Measurements from ENCODE around the gene CHAT.

DNA sequence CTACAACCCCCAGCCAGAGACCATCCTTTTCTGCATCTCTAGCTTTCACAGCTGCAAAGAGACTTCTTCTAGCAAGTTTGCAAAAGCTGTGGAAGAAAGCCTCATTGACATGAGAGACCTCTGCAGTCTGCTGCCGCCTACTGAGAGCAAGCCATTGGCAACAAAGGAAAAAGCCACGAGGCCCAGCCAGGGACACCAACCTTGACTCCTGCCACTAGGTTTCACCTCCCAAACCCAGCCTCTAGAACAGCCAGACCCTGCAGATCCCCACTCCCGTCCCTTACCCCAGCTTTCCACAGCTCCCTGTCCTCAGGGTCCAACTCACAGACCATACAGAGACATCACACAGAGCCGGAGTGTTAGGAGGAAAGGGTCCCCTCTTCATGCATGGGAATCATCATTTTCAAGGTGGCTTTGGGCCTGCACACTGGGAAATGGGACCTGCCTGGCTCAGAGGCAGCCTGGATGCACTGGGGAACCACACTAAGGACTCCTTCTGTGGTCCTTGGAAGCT lies 51.1 kb downstream of the CHAT start:
- TF ChIP-seq, protein P1, sequence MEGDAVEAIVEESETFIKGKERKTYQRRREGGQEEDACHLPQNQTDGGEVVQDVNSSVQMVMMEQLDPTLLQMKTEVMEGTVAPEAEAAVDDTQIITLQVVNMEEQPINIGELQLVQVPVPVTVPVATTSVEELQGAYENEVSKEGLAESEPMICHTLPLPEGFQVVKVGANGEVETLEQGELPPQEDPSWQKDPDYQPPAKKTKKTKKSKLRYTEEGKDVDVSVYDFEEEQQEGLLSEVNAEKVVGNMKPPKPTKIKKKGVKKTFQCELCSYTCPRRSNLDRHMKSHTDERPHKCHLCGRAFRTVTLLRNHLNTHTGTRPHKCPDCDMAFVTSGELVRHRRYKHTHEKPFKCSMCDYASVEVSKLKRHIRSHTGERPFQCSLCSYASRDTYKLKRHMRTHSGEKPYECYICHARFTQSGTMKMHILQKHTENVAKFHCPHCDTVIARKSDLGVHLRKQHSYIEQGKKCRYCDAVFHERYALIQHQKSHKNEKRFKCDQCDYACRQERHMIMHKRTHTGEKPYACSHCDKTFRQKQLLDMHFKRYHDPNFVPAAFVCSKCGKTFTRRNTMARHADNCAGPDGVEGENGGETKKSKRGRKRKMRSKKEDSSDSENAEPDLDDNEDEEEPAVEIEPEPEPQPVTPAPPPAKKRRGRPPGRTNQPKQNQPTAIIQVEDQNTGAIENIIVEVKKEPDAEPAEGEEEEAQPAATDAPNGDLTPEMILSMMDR (IDR thresholded peaks at IDR 0.05): no peak
- TF ChIP-seq EZH2 (IDR thresholded peaks at IDR 0.05): no peak
